HG03469 (cell line): ENCODE results near the gene NLRP7.
"Not testable (repeated sequence)": the region's sequence is repeated elsewhere in the genome, so short reads cannot be mapped to it uniquely, and the experiment has no call there.

ENCODE experiments used
- ATAC-seq: cut with Tn5 transposase; IDR thresholded peaks from one replicate; pipeline ENCODE4 v1.9.1; 2021; ENCODE audit warnings: mild to moderate bottlenecking, moderate library complexity, moderate number of reproducible peaks; ENCODE audit not compliant: unreplicated experiment

Gene NLRP7

DNA sequence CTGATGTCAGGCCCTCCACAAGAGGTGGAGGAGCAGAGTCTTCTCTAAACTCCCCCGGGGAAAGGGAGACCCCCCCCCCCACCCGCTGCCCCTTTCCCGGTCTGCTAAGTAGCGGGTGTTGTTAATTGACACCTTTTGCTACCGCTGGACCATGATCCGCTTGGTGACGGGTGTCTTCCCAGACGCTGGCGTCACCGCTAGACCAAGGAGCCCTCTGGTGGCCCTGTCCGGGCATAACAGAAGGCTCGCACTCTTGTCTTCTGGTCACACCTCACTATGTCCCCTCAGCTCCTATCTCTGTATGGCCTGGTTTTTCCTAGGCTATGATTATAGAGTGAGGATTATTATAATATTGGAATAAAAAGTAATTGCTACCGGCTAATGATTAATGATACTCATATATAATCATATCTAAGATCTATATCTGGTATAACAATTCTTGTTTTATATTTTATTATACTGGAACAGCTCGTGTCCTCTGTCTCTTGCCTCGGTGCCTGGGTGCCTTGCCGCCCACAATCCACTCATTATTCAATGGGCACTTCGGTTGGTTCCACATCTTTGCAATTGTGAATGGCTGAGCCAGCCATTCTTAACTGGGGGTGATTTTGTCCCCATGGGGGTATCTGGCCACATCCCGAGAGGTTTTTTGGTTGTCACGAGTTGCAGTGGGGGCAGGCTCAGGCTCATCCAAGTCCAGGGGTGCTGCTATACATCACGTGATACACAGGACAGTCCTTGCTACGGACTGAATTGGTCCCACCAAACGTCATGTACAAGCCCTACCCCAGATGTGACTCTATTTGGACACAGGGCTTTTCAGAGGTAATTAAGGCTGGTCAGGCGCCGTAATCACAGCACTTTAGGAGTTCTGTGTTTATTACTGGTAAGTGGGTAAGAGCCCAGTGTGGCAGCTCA lies 27.4 kb downstream of the NLRP7 start:
- ATAC-seq, result not testable (repeated sequence)

DNA sequence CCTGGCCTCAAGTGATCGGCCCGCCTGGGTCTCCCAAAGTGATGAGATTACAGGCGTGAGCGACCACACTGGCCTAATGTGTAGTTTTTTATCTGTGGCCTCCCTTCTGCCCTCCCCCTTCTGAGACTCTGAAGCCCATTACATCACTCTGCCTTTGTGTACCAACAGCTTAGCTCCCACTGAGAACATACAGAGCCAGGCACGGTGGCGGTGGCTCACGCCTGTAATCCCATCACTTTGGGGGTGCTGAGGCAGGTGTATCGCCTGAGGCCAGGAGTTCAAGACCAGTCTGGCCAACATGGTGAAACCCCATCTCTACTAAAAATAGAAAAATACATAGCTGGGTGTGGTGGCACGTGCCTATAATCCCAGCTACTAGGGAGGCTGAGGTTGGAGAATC lies 28.8 kb downstream of the NLRP7 start:
- no peak for ATAC-seq

DNA sequence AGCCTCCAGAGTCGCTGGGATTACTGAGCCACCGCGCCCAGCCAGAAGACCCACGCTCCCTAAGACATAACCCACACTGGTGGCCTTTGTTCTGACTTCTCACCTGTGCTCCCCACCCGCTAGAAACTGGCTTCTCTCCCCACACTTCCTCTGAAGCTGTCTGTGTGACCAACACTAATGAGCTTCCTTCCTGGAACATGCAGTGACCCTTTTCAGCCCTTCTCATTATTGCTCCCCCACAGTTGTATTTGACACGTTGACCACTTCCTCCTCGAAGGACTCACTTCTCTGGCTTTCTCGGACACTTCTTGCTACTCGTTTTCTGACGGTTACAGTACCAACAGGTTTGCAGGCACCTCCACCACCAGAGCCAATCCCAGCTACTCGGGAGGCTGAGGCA lies 30.5 kb downstream of the NLRP7 start:
- no peak for ATAC-seq

DNA sequence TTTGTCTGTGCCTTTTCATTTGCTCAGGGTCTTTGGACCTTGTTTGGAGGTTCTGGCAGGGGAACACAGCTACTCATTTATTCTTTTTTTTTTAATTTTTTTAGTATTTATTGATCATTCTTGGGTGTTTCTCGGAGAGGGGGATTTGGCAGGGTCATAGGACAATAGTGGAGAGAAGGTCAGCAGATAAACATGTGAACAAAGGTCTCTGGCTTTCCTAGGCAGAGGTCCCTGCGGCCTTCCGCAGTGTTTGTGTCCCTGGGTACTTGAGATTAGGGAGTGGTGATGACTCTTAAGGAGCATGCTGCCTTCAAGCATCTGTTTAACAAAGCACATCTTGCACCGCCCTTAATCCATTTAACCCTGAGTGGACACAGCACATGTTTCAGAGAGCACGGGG lies 39.4 kb downstream of the NLRP7 start:
- not testable (repeated sequence) for ATAC-seq

DNA sequence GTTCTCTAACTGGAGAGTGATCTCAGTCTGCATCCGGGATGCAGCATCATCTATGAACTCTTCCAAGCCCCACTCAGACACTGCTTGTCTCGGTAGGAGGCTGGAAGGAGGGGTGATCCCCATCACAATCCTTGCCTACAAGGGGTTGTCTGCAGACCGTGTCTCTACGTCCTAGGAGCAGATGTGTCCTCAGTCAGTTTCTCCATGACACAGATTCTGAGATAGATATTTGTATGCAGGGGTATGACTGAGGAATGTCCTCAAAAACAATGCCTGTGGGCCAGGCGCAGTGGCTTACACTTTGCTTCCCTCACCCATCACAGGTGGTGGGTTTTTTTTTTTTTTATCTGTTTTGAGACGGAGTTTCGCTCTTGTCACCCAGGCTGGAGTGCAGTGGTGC lies 40.5 kb downstream of the NLRP7 start:
- ATAC-seq, result no peak

DNA sequence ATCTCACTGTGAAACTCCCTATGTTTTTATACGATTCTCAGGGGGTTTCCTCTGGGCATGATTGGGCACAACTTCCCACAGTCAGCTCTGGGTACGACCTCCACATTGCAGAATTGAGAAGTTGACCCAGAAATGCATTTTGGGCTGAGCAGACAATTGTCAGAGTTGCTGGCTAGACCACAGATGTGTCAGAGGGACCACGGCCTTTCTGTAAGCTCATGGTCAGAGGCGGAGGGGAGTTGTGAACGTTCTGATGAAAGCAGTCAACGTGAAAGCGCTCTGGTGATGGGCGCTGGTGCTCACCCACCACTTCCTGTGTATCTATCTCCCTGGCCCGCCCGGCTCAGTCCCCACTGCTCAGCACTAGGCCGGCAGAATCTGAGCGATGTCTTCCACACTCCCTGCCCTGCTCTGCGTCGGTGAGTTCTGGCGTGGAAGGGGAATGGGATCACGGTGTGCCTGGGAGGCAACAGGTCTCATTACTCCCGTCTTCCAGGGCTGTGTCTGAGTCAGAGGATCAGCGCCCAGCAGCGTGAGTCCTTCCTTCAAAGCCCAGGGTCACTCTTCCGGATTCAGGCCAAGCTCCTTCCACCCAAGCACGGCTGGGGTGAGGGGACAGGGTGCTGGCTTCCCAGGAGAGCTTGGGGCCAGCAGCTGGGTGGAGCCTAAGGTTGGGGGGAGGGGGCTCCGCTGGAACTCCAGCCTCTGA lies 41.4 kb downstream of the NLRP7 start, which contains the start of gene NCR1:
TSS of gene NCR1 (plus strand) at position 346 of the 709 bp plus-strand sequence. CDS start at position 386, 40 bp downstream.
- no peak for ATAC-seq

DNA sequence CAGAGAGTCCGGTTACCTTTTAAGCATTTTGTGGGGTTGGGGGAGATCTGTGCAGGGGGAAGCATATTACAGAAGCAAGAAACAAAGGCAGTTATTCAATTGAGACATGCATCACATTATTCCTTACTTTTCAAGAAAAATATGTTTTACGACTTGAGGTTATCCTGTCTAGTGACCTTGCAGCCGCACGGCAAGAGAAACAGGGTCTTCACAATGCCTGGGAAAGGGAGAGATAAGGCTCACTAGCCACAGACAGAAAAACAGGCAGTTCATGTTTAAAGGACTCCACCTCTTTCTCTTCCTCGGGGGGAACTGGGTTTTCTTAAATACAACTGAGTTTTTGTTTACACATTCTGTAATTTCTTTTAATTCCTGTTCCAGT lies 41.9 kb downstream of the NLRP7 start:
- no peak for ATAC-seq

DNA sequence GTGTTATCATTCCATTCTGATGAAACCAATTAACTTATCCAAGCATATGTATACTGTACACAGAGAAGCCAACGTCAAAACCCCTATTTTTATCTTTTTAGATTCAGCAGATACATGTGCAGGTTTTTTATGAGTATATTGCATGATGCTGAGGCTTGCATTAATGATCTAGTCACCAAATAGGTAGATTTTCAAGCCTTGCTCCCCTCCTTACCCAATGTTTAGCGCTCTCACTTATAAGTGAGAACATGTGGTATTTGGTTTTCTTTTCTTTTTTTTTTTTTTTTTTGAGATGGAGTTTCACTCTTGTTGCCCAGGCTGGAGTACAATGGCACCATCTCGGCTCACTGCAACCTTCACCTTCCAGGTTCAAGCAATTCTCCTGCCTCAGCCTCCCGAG lies 43.1 kb downstream of the NLRP7 start:
- ATAC-seq, result not testable (repeated sequence)

DNA sequence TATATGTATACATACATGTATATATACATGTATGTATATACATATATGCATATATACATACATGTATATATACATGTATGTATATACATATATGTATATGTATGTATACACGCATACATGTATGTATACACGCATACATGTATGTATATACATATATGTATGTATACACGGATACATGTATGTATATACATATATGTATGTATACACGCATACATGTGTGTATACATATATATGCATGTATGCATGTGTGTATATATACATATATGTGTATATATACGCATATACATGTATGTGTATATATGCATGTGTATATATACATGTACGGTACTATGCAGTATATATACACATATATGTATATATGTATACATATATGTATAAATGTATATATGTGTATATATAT lies 44.0 kb downstream of the NLRP7 start:
- ATAC-seq, result no peak

DNA sequence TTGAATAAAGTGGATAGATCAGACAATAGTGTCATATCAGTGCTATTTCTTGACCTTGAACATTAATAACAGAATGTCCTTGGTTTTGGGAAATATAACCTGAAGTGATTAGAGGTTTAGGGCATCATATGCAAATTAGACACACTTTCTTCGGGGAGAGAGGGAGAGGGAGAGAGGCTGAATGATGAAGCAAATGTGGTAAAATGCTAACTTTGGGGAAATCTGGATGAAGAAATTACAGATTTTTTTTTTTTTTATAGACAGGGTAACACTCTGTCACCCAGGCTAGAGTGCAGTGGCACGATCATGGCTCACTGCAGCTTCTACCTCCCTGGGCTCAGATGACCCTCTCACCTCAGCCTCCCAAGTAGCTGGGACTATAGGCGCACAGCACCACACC lies 45.3 kb downstream of the NLRP7 start:
- no peak for ATAC-seq

DNA sequence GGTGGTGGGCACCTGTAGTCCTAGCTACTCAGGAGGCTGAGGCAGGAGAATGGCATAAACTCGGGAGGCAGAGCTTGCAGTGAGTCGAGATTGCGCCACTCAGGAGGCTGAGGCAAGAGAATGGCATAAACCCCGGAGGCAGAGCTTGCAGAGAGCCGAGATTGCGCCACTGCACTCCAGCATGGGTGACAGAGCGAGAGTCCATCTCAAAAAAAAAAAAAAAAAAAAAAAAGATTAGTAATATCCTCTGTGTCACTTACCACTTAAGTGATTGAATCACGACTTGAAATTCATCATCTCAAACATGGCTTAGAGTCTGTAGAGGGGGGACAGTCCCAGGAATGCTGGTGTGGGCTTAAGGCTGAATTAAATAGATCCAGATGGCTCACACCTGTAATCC lies 46.2 kb downstream of the NLRP7 start:
- ATAC-seq, result not testable (repeated sequence)

DNA sequence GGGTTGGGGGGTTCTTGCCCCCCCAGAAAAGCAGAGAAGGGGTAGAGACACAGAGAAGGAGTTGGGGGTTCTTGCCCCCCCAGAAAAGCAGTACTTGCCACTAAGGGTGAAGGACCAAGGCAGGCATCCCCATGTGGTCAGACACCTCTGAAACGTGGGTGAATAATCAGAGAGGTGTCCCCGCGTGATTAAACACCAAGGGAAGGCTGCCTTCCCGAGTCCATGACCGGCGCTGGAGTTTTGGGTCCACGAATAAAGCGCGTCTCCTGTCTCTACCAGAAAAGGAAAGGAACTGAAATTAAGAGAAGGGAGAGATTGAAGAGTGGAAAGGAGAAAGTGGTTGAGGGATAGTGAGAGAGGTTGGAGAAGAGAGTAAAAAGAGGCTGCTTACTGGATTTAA lies 47.7 kb downstream of the NLRP7 start:
- ATAC-seq, result not testable (repeated sequence)

DNA sequence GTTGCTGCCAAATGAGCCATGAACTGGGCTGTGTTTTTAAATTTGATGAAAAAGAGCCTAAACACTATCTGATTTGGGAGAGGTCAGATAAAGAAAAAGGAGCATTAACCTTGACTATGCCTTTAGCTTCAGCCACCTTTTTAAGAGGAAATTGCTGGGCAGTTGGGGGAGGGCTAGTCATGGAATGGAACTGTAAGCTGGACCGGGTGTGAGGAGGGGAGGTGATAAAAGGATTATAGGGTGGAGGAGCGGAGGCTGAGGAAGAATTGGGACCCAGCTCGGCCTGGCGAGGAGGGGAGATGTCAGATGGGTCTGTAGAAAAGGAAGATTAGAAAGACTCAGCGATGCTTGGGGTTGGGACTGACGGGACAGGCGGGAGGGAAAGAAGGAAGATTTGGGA lies 48.6 kb downstream of the NLRP7 start:
- not testable (repeated sequence) for ATAC-seq

DNA sequence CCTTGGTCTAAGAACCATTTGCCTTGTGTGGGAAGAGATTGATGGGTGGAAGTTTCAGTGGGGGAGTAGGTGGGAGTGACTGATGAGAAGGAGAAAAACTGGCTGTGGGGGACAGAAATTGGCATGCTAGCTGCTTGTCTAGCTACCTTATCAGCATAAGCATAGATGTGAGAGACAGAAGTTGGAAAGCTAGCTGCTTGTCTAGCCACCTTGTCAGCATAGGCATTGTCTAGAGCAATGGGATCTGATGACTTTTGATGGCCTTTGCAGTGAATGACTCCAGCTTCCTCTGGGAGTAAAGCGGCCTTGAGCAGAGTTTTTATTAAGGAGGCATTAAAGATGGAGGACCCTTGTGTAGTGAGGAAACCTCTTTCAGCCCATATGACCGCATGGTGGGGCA lies 51.3 kb downstream of the NLRP7 start:
- ATAC-seq, result no peak

DNA sequence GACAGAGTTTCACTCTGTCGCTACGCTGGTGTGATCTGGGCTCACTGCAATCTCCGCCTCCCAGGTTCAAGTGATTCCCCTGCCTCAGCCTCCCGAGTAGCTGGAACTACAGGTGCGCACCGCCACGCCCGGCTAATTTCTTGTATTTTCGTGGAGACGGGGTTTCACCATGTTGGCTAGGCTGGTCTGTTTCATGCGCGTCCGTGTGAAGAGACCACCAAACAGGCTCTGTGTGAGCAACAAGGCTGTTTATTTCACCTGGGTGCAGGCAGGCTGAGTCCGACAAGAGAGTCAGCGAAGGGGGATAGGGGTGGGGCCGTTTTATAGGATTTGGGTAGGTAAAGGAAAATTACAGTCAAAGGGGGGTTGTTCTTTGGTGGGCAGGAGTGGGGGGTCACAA lies 53.2 kb downstream of the NLRP7 start:
- not testable (repeated sequence) for ATAC-seq

DNA sequence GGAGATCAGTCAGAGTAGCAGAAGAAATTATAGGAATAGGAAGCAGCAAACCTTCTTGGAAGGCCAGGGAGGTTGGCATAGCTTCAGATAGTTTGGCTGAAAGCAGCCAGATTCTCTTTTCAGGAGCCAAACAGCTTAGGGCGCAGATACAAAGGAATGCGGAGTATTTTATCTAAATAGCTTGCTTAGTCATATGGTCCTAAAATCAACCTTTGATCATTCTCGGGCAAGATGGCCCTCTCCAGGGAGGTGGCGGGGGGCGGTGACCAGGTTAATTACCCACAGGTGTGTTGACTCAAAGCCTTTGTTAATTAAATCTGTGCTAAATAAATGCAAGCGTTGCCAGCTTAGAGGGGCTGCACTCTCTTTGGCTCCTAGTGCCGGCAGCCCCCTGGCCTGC lies 53.9 kb downstream of the NLRP7 start:
- ATAC-seq, result no peak

DNA sequence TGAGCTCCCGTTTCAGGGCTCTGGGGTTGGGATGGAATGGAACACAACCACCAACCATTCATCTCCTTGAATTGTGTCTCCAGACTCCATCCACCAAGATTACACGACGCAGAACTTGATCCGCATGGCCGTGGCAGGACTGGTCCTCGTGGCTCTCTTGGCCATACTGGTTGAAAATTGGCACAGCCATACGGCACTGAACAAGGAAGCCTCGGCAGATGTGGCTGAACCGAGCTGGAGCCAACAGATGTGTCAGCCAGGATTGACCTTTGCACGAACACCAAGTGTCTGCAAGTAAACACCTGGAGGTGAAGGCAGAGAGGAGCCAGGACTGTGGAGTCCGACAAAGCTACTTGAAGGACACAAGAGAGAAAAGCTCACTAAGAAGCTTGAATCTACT lies 57.8 kb downstream of the NLRP7 start:
- ATAC-seq, result no peak

DNA sequence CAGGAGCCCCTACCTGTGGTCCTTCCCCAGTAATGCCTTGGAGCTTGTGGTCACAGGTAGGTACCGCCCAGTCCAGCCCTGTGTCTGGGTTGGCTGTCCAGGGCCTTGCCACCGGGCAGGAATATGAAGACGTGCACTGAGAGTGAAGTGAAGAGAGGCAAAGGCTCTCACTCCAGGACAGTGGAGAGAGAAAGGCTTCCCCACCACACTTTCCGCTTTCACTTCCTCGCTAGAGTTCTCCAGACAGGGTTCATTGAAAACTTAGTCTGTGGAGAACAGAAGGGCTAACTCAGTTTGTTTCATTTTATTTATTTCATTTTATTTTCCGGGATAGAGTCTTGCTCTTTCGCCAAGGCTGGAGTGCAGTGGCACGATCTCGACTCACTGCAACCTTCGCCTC lies 59.1 kb downstream of the NLRP7 start:
- ATAC-seq, result no peak

DNA sequence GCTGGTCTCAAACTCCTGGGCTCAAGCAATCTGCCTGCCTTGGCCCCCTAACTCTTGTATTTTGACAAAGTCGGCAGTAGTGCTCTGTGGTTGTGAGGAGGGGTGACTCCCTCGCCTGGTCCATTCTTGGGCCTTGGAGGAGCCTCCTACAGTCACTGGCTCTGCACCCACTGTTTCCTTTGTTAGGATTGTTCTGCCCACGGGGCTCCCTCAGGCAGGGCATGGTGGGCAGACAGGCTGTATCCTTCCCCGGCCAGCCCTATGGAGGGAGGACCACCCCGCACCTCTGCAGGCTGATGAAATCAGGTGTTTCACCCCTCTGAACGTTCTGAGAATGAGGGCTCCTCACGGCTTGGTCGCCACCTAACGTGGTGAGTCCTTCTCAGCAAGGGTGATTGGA lies 64.1 kb downstream of the NLRP7 start:
- no peak for ATAC-seq

DNA sequence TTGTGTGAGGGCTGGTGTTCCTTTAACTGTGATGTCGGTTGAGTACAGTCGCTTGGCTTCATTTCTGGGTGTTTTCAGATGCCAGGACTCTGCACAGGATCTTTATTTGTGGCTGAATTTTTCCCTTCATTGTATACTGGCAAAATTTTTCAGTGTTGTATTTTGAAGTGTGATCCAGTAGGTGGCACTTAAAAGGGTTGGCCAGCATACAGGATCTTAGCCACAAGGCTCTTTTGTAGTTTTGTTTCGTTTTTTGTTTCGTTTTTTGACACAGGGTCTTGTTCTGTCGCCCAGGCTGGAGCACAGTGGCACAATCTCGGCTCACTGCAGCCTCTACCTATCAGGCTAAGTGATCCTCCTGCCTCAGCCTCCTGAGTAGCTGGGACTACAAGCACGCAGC lies 64.6 kb downstream of the NLRP7 start:
- ATAC-seq, result no peak

DNA sequence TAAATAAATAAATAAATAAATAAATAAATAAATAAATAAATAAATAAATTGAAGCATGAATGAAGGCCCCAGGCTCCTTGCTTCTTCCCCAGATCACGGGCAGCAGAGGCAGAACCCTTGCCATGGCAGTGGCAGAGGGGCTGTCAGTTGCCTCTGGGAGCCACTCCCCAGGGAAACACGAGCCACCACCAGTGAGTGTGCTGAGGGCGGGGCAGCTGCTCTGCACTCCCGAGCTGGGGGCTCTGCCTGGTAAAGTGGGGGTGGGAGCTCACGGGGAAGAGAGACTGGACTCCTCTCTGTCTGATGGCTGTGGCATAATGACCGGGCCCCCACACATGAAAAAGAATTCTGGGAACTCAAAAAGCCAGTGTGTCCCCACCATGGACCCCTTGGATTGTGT lies 65.4 kb downstream of the NLRP7 start:
- no peak for ATAC-seq

DNA sequence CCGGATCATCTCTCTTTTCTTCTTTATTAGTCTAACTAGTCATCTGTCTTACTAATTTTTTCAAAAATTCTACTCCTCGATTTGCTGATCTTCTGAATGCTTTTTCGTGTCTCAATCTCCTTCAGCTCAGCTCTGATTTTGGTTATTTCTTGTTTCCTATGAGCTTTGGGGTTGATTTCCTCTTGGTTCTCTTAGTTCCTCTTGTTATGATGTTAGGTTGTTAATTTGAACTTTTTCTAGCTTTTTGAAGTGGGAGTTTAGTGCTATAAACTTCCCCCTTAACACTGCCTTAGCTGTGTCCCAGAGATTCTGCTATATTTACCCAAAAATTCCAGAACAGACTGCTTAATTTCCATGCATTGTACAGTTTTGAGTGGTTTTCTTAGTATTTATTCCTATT lies 69.9 kb downstream of the NLRP7 start:
- ATAC-seq, result no peak
